ENCODE measurements around the gene SLC30A7. TPM values are rescaled to one million over a fixed set of nuclear protein-coding genes. Genes with fewer than 3 reads are reported as not detected.
"Not testable (repeated sequence)": the region's sequence is repeated elsewhere in the genome, so short reads cannot be mapped to it uniquely, and the experiment has no call there.

The SLC30A7 gene
- total RNA-seq, 1 donor from 2014 or later, result 28.2 TPM

DNA sequence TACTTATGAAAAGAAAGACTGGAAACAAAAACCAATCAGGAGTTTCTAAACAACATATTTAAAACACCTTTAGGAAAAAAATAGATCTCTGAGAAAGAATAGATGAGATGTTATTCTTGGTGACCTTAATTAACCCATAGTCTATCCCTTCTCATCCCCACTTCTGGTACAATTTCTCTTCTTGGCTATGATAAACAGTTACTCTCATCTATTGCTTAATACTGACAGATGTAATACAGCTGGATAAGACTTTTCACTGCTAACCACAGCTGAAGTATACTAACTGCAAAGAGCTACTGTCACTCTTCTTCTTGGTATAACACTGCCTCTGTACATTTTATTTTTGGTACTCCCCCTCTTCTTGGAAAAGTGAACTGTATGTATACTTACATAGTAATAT lies 16.5 kb upstream of the SLC30A7 start:
- no peak for DNase-seq (ENCODE audit: low spot score, unreplicated experiment)
- Mint-ChIP-seq H3K36me3 (ENCODE audit: insufficient read depth) (peaks cover 6% of the 10 kb centered on the region), H3K4me3 (ENCODE audit: low read depth) (no peak overlapping the region), H3K27ac (no peak overlapping the region), H3K4me1 (ENCODE audit: low read depth) (peaks cover 7% of the 10 kb centered on the region), H3K27me3 (no peaks in the 10 kb centered on the region), H3K9me3 (ENCODE audit: low read depth) (no peaks in the 10 kb centered on the region)
- TF ChIP-seq, protein P1, sequence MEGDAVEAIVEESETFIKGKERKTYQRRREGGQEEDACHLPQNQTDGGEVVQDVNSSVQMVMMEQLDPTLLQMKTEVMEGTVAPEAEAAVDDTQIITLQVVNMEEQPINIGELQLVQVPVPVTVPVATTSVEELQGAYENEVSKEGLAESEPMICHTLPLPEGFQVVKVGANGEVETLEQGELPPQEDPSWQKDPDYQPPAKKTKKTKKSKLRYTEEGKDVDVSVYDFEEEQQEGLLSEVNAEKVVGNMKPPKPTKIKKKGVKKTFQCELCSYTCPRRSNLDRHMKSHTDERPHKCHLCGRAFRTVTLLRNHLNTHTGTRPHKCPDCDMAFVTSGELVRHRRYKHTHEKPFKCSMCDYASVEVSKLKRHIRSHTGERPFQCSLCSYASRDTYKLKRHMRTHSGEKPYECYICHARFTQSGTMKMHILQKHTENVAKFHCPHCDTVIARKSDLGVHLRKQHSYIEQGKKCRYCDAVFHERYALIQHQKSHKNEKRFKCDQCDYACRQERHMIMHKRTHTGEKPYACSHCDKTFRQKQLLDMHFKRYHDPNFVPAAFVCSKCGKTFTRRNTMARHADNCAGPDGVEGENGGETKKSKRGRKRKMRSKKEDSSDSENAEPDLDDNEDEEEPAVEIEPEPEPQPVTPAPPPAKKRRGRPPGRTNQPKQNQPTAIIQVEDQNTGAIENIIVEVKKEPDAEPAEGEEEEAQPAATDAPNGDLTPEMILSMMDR (IDR thresholded peaks at IDR 0.05; ENCODE audit: unreplicated experiment), result no peak

DNA sequence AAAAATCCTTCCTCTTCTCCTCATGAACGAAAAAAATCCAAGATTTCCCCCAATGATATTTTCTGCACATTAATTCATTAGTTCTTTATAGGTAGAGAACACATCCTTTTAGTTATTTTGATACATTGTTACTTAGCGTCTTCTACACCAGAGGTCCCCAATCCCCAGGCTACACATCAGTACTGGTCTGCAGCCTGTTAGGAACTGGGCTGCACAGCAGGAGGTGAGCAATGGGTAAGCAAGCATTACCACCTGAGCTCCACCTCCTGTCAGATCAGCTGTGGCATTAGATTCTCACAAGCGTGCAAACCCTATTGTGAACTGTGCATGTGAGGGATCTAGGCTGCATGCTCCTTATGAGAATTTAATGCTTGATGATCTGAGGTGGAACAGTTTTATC lies 14.2 kb upstream of the SLC30A7 start:
- H3K4me1 Mint-ChIP-seq (ENCODE audit: low read depth), result no peaks in the 10 kb centered on the region
- H3K36me3 Mint-ChIP-seq (ENCODE audit: insufficient read depth), result peaks cover 1% of the 10 kb centered on the region
- H3K9me3 Mint-ChIP-seq (ENCODE audit: low read depth), result no peaks in the 10 kb centered on the region
- H3K27me3 Mint-ChIP-seq, result no peaks in the 10 kb centered on the region
- H3K27ac Mint-ChIP-seq, result no peak overlapping the region
- TF ChIP-seq, protein P1 (IDR thresholded peaks at IDR 0.05; ENCODE audit: unreplicated experiment), result no peak
- DNase-seq (ENCODE audit: low spot score, unreplicated experiment), result no peak
- H3K4me3 Mint-ChIP-seq (ENCODE audit: low read depth), result no peak overlapping the region

DNA sequence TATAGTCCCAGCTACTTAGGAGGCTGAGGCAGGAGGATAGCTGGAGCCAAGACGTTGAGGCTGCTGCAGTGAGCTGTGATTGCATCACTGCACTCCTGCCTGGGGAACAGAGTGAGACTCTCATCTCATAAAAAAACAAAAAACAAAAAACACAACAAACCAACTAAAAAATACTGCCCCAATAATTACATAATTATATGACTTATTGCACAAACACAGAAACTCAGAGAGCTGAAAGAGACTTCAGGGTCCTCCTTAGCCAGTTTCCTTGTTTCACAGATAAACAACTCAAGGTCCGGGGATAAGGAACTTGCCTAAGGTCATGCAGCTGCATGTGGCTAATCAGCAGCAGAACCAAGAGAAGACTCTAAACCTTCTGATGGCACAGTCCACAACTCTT lies 13.2 kb upstream of the SLC30A7 start:
- no peaks in the 10 kb centered on the region for H3K4me1 Mint-ChIP-seq (ENCODE audit: low read depth)
- no peak overlapping the region for H3K27ac Mint-ChIP-seq
- TF ChIP-seq, protein P1 (IDR thresholded peaks at IDR 0.05; ENCODE audit: unreplicated experiment), result no peak
- DNase-seq (ENCODE audit: low spot score, unreplicated experiment), result no peak
- H3K4me3 Mint-ChIP-seq (ENCODE audit: low read depth), result no peak overlapping the region
- H3K27me3 Mint-ChIP-seq, result no peaks in the 10 kb centered on the region
- no peaks in the 10 kb centered on the region for H3K9me3 Mint-ChIP-seq (ENCODE audit: low read depth)
- H3K36me3 Mint-ChIP-seq (ENCODE audit: insufficient read depth), result peaks cover 5% of the 10 kb centered on the region

DNA sequence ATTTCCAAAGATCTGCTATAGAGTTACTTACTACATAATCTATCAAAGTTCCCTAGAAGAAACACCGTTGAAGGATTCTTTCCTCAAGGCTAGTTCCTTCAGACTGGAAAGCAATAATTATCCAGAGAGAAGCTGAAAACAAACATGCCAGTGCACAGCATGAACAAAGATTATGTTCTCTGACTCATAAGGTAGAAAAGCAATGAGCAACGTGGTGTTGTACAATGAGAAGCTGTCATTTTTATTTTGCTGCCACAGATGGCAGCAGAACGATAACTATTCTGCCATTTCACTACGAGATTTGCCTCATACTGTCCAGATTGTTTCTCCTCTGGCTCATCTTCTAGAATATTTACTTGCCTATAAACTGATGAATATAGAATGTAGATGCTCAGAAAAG lies 11.9 kb upstream of the SLC30A7 start:
- Mint-ChIP-seq H3K9me3 (ENCODE audit: low read depth) (peaks cover 9% of the 10 kb centered on the region), H3K36me3 (ENCODE audit: insufficient read depth) (peaks cover 16% of the 10 kb centered on the region), H3K4me3 (ENCODE audit: low read depth) (no peak overlapping the region), H3K4me1 (ENCODE audit: low read depth) (no peaks in the 10 kb centered on the region), H3K27ac (no peak overlapping the region), H3K27me3 (no peaks in the 10 kb centered on the region)
- DNase-seq (ENCODE audit: low spot score, unreplicated experiment), result no peak
- TF ChIP-seq, protein P1 (IDR thresholded peaks at IDR 0.05; ENCODE audit: unreplicated experiment), result no peak

DNA sequence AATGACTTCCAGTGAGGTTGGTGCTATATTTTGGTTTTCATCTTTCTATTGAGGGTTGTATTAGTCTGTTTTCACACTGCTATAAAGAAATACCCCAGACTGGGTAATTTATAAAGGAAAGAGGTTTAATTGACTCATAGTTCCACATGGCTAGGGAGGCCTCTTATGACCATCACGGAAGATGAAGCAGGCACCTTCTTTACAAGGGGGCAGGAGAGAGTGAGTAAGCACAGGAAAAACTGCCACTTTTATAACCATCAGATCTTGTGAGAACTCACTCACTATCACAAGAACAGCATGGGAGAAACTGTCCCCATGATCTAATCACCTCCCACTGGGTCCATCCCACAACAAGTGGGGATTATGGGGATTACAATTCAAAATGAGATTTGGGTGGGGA lies 6.9 kb upstream of the SLC30A7 start:
- H3K4me1 Mint-ChIP-seq (ENCODE audit: low read depth), result not testable (repeated sequence)
- peaks cover 46% of the 10 kb centered on the region for H3K36me3 Mint-ChIP-seq (ENCODE audit: insufficient read depth)

DNA sequence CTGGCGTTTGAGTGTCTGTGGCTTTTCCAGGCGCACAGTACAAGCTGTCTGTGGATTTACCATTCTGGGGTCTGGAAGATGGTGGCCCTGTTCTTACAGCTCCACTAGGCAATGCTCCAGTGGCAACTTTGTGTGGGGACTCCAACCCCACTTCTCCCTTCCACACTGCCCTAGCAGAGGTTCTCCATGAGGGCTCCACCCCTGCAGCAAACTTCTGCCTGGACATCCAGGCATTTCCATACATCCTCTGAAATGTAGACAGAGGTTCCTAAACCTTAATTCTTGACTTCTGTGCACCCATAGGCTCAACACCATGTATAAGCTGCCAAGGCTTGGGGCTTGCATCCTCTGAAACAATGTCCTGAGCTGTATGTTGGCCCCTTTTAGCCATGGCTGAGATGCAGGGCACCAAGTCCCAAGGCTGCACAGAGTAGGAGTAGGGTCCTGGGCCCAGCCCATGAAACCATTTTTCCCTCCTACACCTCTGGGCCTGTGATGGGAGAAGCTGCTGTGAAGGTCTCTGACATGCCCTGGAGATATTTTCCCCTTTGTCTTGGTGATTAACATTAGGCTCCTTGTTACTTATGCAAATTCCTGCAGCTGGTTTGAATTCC lies 5.9 kb upstream of the SLC30A7 start:
- Mint-ChIP-seq H3K27ac (peak overlapping the region; percentile 16), H3K9me3 (ENCODE audit: low read depth) (peaks cover 27% of the 10 kb centered on the region), H3K4me1 (ENCODE audit: low read depth) (peaks cover 11% of the 10 kb centered on the region), H3K36me3 (ENCODE audit: insufficient read depth) (peaks cover 46% of the 10 kb centered on the region)
- not testable (repeated sequence) for DNase-seq (ENCODE audit: low spot score, unreplicated experiment); H3K4me3 Mint-ChIP-seq (ENCODE audit: low read depth); H3K27me3 Mint-ChIP-seq

More for the DNA sequence above, 6.9 kb upstream of the SLC30A7 start:
- H3K9me3 Mint-ChIP-seq (ENCODE audit: low read depth), result peaks cover 27% of the 10 kb centered on the region
- not testable (repeated sequence) for H3K27ac Mint-ChIP-seq; H3K4me3 Mint-ChIP-seq (ENCODE audit: low read depth); H3K27me3 Mint-ChIP-seq; DNase-seq (ENCODE audit: low spot score, unreplicated experiment)

All from progenitor cell of endocrine pancreas (in vitro differentiated cells).